GM12891 (cell line): ENCODE results near the gene SYNPO2.

Experiments
- POLR2A ChIP-seq: IDR thresholded peaks from 2 replicates; pipeline ENCODE4 v1.6.1; 2011; ENCODE audit warnings: low read depth, low read length, control low read depth
- POLR2AphosphoS5 ChIP-seq: IDR thresholded peaks from 2 replicates; pipeline ENCODE4 v1.6.1; 2011; ENCODE audit warnings: low read depth, low read length, control low read depth
- POU2F2 ChIP-seq: IDR thresholded peaks from 2 replicates; pipeline ENCODE4 v1.6.1; 2011; ENCODE audit warnings: low read depth, mild to moderate bottlenecking, control low read depth, low read length, moderate library complexity
- TAF1 ChIP-seq: IDR thresholded peaks from 2 replicates; pipeline ENCODE4 v1.6.1; 2011; ENCODE audit warnings: low read depth, low read length, control low read depth

DNA sequence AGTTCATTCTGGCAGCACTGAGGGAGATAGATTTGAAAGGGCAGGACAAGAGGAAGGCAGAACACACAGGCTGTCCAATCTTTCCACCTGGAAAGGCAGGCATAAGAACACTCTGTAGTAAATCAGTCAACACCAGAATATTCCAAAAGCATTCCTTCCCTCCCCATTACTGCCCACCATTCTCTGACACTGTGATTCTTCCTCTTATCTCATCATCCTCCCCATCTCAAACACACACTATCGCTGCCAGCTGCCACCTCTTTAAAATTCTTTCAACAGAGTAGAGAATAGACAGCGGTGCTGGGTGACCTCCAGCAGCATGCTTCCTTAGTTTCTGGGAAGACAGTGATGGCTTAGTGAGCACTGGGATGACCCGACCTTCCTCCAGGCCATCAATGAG, 193.3 kb downstream of the SYNPO2 start:
- no peak for TF ChIP-seq POLR2AphosphoS5
- TF ChIP-seq POU2F2, result no peak
- TF ChIP-seq POLR2A, result no peak
- no peak for TF ChIP-seq TAF1
